Vagina (tissue), 2 donors: ENCODE measurements around the gene PPP1R14B. TPM values are rescaled to one million over a fixed set of nuclear protein-coding genes. Genes with fewer than 3 reads are reported as not detected.

Source experiments
- DNase-seq, 2 donors: peaks; one replicate each; pipeline ENCODE4 v3.0.0-alpha.2; 2017; ENCODE audit errors: extremely low spot score in 2 of 2
- H3K27ac ChIP-seq: fragments of 200-600 bp; sonication (generic); one replicate; pipeline ENCODE4 v1.5.1; 2019
- H3K27me3 ChIP-seq: fragments of 200-600 bp; sonication (generic); one replicate; pipeline ENCODE4 v1.5.1; 2019
- H3K36me3 ChIP-seq, 2 donors: fragments of 200-600 bp; sonication (generic); one replicate each; pipeline ENCODE4 v1.5.1; 2017 to 2019
- H3K4me1 ChIP-seq: fragments of 200-600 bp; sonication (generic); one replicate; pipeline ENCODE4 v1.5.1; 2019
- H3K4me3 ChIP-seq, 2 donors: fragments of 200-600 bp; sonication (generic); 1 replicate in 1 of 2; 2 replicates in 1 of 2; pipeline ENCODE4 v1.5.1; 2016 to 2019
- H3K9me3 ChIP-seq: fragments of 200-600 bp; sonication (generic); one replicate; pipeline ENCODE4 v1.5.1; 2019
- POLR2A ChIP-seq, 2 donors: fragments of 450-650 bp; IDR thresholded peaks; one replicate each; pipeline ENCODE4 v1.6.1; 2017; ENCODE audit warnings: antibody characterized with exemption in 2 of 2, mild to moderate bottlenecking in 2 of 2, moderate library complexity in 2 of 2
- POLR2AphosphoS5 ChIP-seq, 2 donors: sonication (generic); formaldehyde crosslinking; IDR thresholded peaks; one replicate each; pipeline ENCODE4 v1.9.0; 2017; ENCODE audit warnings: antibody characterized with exemption in 2 of 2, mild to moderate bottlenecking in 2 of 2, low read depth in 1 of 2; ENCODE audit not compliant: insufficient read depth in 1 of 2
- intact Hi-C: fragments of 100-400 bp; cut with DNase I; formaldehyde crosslinking; loops from one replicate; pipeline ENCODE4 v1.15.1; 2023
- total RNA-seq: library from RNA; depleted of rRNA; stranded (reverse); fragments of >200 nt; gene quantifications from one replicate; pipeline ENCODE4 v1.2.3, GENCODE V29; 2016
- TF ChIP-seq, protein P1 (sequence below), 3 experiments: fragments of 450-650 bp in 2 of 3; fragments of 200-600 bp in 1 of 3; sonication (generic) in 1 of 3; IDR thresholded peaks; one replicate each; pipeline ENCODE4 v1.5.1; 2017 to 2019; ENCODE audit warnings: antibody characterized with exemption in 3 of 3, mild to moderate bottlenecking in 2 of 3, moderate library complexity in 2 of 3

The PPP1R14B gene
- total RNA-seq, 1 donor from 2014 or later = 85.2 TPM

GRCh38 chr11:64206457-64207255 is 40.1 kb downstream of the PPP1R14B start, which contains the start of gene FERMT3:
Gene FERMT3, plus strand, starts transcription at chr11:64206721. Its CDS starts 644 bp downstream, at chr11:64207365.
- peaks cover 27% of the 10 kb centered on the region for H3K4me1 ChIP-seq
- peak within 1 kb of the TSS; percentile 76 for H3K27ac ChIP-seq
- H3K4me3 ChIP-seq = peak within 1 kb of the TSS; percentile 27 to 40
- DNase-seq = no peak
- no peaks in the 10 kb centered on the region for H3K27me3 ChIP-seq
- H3K36me3 ChIP-seq = peaks cover 0 to 25% of the 10 kb centered on the region in 2 donors
- peak in 1 of 2 donors; percentile 9 for TF ChIP-seq POLR2AphosphoS5 (IDR thresholded peaks at IDR 0.05; ENCODE audit: insufficient read depth in 1 of 2, low read depth in 1 of 2)
- TF ChIP-seq, protein P1, sequence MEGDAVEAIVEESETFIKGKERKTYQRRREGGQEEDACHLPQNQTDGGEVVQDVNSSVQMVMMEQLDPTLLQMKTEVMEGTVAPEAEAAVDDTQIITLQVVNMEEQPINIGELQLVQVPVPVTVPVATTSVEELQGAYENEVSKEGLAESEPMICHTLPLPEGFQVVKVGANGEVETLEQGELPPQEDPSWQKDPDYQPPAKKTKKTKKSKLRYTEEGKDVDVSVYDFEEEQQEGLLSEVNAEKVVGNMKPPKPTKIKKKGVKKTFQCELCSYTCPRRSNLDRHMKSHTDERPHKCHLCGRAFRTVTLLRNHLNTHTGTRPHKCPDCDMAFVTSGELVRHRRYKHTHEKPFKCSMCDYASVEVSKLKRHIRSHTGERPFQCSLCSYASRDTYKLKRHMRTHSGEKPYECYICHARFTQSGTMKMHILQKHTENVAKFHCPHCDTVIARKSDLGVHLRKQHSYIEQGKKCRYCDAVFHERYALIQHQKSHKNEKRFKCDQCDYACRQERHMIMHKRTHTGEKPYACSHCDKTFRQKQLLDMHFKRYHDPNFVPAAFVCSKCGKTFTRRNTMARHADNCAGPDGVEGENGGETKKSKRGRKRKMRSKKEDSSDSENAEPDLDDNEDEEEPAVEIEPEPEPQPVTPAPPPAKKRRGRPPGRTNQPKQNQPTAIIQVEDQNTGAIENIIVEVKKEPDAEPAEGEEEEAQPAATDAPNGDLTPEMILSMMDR (IDR thresholded peaks at IDR 0.05) = no peak
- intact Hi-C loops = loop anchor here (5.0 kb wide), 1 partner anchor 91 kb away; no protein-coding TSS in a partner anchor
- H3K9me3 ChIP-seq = no peaks in the 10 kb centered on the region

GRCh38 chr11:64204464-64204989 is 42.2 kb downstream of the PPP1R14B start:
- TF ChIP-seq, protein P1 (IDR thresholded peaks at IDR 0.05) = peak; percentile 50 to 71 (median 65)
- TF ChIP-seq POLR2AphosphoS5 (IDR thresholded peaks at IDR 0.05; ENCODE audit: insufficient read depth in 1 of 2, low read depth in 1 of 2) = peak in 1 of 2 donors; percentile 87
- no peak for TF ChIP-seq POLR2A (IDR thresholded peaks at IDR 0.05)
- intact Hi-C loops = no loop called here
- no peak for DNase-seq
- Histone ChIP-seq H3K9me3 (no peaks in the 10 kb centered on the region), H3K36me3 (peaks cover 0 to 47% of the 10 kb centered on the region in 2 donors), H3K27ac (peak overlapping the region; percentile 36), H3K27me3 (no peaks in the 10 kb centered on the region), H3K4me1 (peaks cover 27% of the 10 kb centered on the region), H3K4me3 (no peak overlapping the region)

DNA sequence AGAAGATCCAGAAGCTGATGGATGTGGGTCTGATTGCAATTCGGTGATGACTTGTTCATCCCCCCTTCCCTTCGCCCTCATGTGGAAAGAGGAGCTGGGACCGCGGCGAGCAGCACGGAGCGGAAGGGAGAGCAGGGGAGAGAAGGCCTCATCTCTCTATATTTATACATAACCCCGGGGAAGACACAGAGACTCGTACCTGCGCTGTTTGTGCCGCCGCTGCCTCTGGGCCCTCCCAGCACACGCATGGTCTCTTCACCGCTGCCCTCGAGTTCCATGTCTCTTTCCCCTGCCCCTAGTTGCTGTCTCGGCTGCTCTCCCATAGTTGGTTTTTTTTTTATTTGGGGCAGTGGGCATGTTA is 42.7 kb downstream of the PPP1R14B start:
- Histone ChIP-seq H3K4me1 (peaks cover 27% of the 10 kb centered on the region), H3K4me3 (no peak overlapping the region), H3K27me3 (no peaks in the 10 kb centered on the region), H3K9me3 (no peaks in the 10 kb centered on the region), H3K36me3 (peaks cover 0 to 49% of the 10 kb centered on the region in 2 donors), H3K27ac (peak overlapping the region; percentile 36)
- intact Hi-C loops = no loop called here
- TF ChIP-seq, protein P1 (IDR thresholded peaks at IDR 0.05) = no peak
- TF ChIP-seq POLR2AphosphoS5 (IDR thresholded peaks at IDR 0.05; ENCODE audit: insufficient read depth in 1 of 2, low read depth in 1 of 2) (no peak), POLR2A (IDR thresholded peaks at IDR 0.05) (no peak)
- no peak for DNase-seq

DNA sequence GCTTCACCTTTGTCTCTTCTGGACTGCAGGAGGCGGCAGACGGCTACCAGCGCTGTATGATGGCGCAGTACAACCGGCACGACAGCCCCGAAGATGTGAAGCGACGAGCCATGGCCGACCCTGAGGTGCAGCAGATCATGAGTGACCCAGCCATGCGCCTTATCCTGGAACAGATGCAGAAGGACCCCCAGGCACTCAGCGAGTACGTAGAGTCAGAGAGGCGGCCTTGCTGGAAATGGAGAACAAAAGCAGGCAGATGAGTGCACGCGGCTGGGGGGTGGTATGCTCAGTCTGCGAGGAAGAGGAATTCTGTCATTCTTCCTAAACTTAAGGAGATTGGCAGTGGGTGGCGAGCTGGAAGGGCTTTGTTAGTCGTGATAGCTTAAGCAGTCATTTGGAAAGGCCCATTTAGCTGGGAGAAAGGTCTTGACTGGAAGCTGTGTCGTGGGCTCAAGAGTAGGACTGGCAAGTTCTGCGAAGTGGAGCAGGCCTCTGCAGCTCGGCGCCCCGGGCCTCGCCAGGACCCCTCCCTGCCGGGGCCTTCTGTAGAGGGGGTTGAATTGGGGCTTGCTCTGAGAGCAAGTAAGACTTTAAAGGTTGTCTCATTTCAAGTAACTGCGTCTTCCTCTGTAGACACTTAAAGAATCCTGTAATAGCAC is 43.2 kb downstream of the PPP1R14B start:
- H3K4me3 ChIP-seq = no peak overlapping the region
- no peaks in the 10 kb centered on the region for H3K27me3 ChIP-seq
- no peak overlapping the region for H3K27ac ChIP-seq
- no peaks in the 10 kb centered on the region for H3K9me3 ChIP-seq
- H3K36me3 ChIP-seq = peaks cover 0 to 53% of the 10 kb centered on the region in 2 donors
- H3K4me1 ChIP-seq = peaks cover 23% of the 10 kb centered on the region
- DNase-seq = no peak
- intact Hi-C loops = no loop called here
- TF ChIP-seq POLR2AphosphoS5 (IDR thresholded peaks at IDR 0.05; ENCODE audit: insufficient read depth in 1 of 2, low read depth in 1 of 2) (no peak), POLR2A (IDR thresholded peaks at IDR 0.05) (no peak)
- TF ChIP-seq, protein P1 (IDR thresholded peaks at IDR 0.05) = no peak
